H1 (cell line): Measurements from ENCODE around the gene TPM1.
"Not testable (repeated sequence)": the region's sequence is repeated elsewhere in the genome, so short reads cannot be mapped to it uniquely, and the experiment has no call there.

ENCODE experiments used
- CBX8 ChIP-seq: fragments of 300-800, 300-1000 bp; sonication (generic); IDR thresholded peaks from 2 replicates; pipeline ENCODE4 v1.7.1; 2016; ENCODE audit warnings: low read depth, low read length, borderline replicate concordance
- CTCF ChIP-seq, 3 experiments: IDR thresholded peaks; 1 replicate in 2 of 3; 2 replicates in 1 of 3; pipeline versions ENCODE4 v1.5.1 to v1.6.1; 2011; ENCODE audit warnings: low read length in 3 of 3, mild to moderate bottlenecking in 3 of 3, inconsistent platforms in 2 of 3, low read depth in 1 of 3, moderate library complexity in 1 of 3; ENCODE audit not compliant: insufficient read depth in 1 of 3; ENCODE audit errors: control extremely low read depth in 1 of 3
- EGR1 ChIP-seq: IDR thresholded peaks from 2 replicates; pipeline ENCODE4 v1.6.1; 2011; ENCODE audit warnings: low read depth, low read length, borderline replicate concordance
- POLR2A ChIP-seq, 2 experiments: IDR thresholded peaks; 1 replicate in 1 of 2; 2 replicates in 1 of 2; pipeline ENCODE4 v1.6.1; 2011; ENCODE audit warnings: low read depth in 2 of 2, low read length in 2 of 2, mild to moderate bottlenecking in 2 of 2; ENCODE audit errors: control extremely low read depth in 1 of 2
- TAF1 ChIP-seq: IDR thresholded peaks from 2 replicates; pipeline ENCODE4 v1.6.1; 2011; ENCODE audit warnings: mild to moderate bottlenecking, low read depth, low read length
- ZNF274 ChIP-seq: IDR thresholded peaks from 2 replicates; pipeline ENCODE4 v1.7.0; 2012; ENCODE audit warnings: low read length, borderline replicate concordance; ENCODE audit errors: extremely low read depth
- TF ChIP-seq, protein P1 (sequence below): IDR thresholded peaks from 2 replicates; pipeline ENCODE4 v1.6.1; 2011; ENCODE audit warnings: low read depth, mild to moderate bottlenecking, low read length; ENCODE audit not compliant: insufficient read depth
- TF ChIP-seq, protein P2 (sequence below): IDR thresholded peaks from 2 replicates; pipeline ENCODE4 v1.6.1; 2012; ENCODE audit warnings: inconsistent platforms

GRCh38 chr15:62993632-62994031, 48.9 kb upstream of the TPM1 start:
- not testable (repeated sequence) for TF ChIP-seq POLR2A (IDR thresholded peaks at IDR 0.05; ENCODE audit: control extremely low read depth in 1 of 2, low read depth in 2 of 2, low read length in 2 of 2); CBX8; CTCF (IDR thresholded peaks at IDR 0.05; ENCODE audit: control extremely low read depth in 1 of 3, insufficient read depth in 1 of 3, low read depth in 1 of 3, low read length in 3 of 3); TAF1; EGR1; ZNF274
- TF ChIP-seq, protein P1, sequence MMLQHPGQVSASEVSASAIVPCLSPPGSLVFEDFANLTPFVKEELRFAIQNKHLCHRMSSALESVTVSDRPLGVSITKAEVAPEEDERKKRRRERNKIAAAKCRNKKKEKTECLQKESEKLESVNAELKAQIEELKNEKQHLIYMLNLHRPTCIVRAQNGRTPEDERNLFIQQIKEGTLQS: not testable (repeated sequence)
- TF ChIP-seq, protein P2, sequence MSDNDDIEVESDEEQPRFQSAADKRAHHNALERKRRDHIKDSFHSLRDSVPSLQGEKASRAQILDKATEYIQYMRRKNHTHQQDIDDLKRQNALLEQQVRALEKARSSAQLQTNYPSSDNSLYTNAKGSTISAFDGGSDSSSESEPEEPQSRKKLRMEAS: not testable (repeated sequence)
